ENCODE measurements around the gene ADAMTS17.

- TF ChIP-seq YY1 (IDR thresholded peaks at IDR 0.05; ENCODE audit: insufficient read depth, insufficient read length): no peak
- no peak for TF ChIP-seq ZNF274 (IDR thresholded peaks at IDR 0.05; ENCODE audit: low read depth, low read length)
- TF ChIP-seq SUZ12 (IDR thresholded peaks at IDR 0.05; ENCODE audit: extremely low read depth, insufficient read depth, insufficient read length): no peak
Observed at GRCh38 chr15:100193277-100193860, 148.4 kb downstream of the ADAMTS17 start.
